GM23248 (cell line): Measurements from ENCODE around the gene HBS1L. TPM values are rescaled to one million over a fixed set of nuclear protein-coding genes. Genes with fewer than 3 reads are reported as not detected.

ENCODE experiments used
- DNase-seq: peaks from one replicate; pipeline ENCODE4 v3.0.0-alpha.2; 2015
- H2AFZ ChIP-seq: fragments of 200-600 bp; sonication (generic); 2 replicates; pipeline ENCODE4 v1.6.1; 2016; ENCODE audit warnings: antibody characterized with exemption
- H3F3A ChIP-seq: fragments of 200-600 bp; sonication (generic); 2 replicates; pipeline ENCODE4 v1.6.1; 2016; ENCODE audit warnings: mild to moderate bottlenecking, antibody characterized with exemption, mixed run types; ENCODE audit not compliant: insufficient read depth
- H3K27ac ChIP-seq: fragments of 200-600 bp; sonication (generic); 2 replicates; pipeline ENCODE4 v1.5.1; 2016; ENCODE audit warnings: mild to moderate bottlenecking
- H3K27me3 ChIP-seq: fragments of 200-600 bp; sonication (generic); replicated peaks from 2 replicates; pipeline ENCODE4 v1.6.1; 2016; ENCODE audit warnings: mild to moderate bottlenecking; ENCODE audit not compliant: insufficient read depth
- H3K36me3 ChIP-seq: fragments of 200-600 bp; sonication (generic); 2 replicates; pipeline ENCODE4 v1.6.1; 2016; ENCODE audit warnings: low read depth, mild to moderate bottlenecking
- H3K4me1 ChIP-seq: fragments of 200-600 bp; sonication (generic); 2 replicates; pipeline ENCODE4 v1.6.1; 2016; ENCODE audit warnings: mild to moderate bottlenecking; ENCODE audit not compliant: insufficient read depth
- H3K4me2 ChIP-seq: fragments of 200-600 bp; sonication (generic); one replicate; pipeline ENCODE4 v1.6.1; 2016; ENCODE audit warnings: mild to moderate bottlenecking; ENCODE audit not compliant: unreplicated experiment
- H3K4me3 ChIP-seq: fragments of 200-600 bp; sonication (generic); 2 replicates; pipeline ENCODE4 v1.5.1; 2016; ENCODE audit warnings: mild to moderate bottlenecking
- H3K79me2 ChIP-seq: fragments of 200-600 bp; sonication (generic); 2 replicates; pipeline ENCODE4 v1.6.1; 2016; ENCODE audit warnings: mild to moderate bottlenecking; ENCODE audit not compliant: insufficient read depth
- H3K9ac ChIP-seq: fragments of 200-600 bp; sonication (generic); 2 replicates; pipeline ENCODE4 v1.6.1; 2016; ENCODE audit warnings: mild to moderate bottlenecking
- H3K9me2 ChIP-seq: fragments of 200-600 bp; sonication (generic); 2 replicates; pipeline ENCODE4 v1.6.1; 2016; ENCODE audit warnings: mixed run types, mild to moderate bottlenecking, moderate library complexity; ENCODE audit not compliant: insufficient read depth
- H3K9me3 ChIP-seq: fragments of 200-600 bp; sonication (generic); one replicate; pipeline ENCODE4 v1.6.1; 2017; ENCODE audit warnings: low read depth
- H4K20me1 ChIP-seq: fragments of 200-600 bp; sonication (generic); 2 replicates; pipeline ENCODE4 v1.6.0; 2016; ENCODE audit not compliant: insufficient read depth
- EZH2 ChIP-seq: fragments of 200-600 bp; sonication (generic); IDR thresholded peaks from 2 replicates; pipeline ENCODE4 v1.6.1; 2018; ENCODE audit warnings: antibody characterized with exemption, mild to moderate bottlenecking; ENCODE audit not compliant: insufficient read depth, poor library complexity, severe bottlenecking
- EZH2phosphoT487 ChIP-seq: fragments of 200-600 bp; sonication (generic); IDR thresholded peaks from 2 replicates; pipeline ENCODE4 v1.6.1; 2018; ENCODE audit warnings: antibody characterized with exemption, moderate library complexity, mild to moderate bottlenecking, low read depth; ENCODE audit not compliant: insufficient read depth
- WGBS, 2 experiments: methylation state at CpG; one replicate each; pipeline ENCODE4 v1.1.6; 2015 to 2017; ENCODE audit warnings: low lambda C conversion rate in 2 of 2, low coverage in 1 of 2; ENCODE audit errors: missing lambda C conversion rate in 2 of 2; 5-methylcytosine and 5-hydroxymethylcytosine counted together
- in situ Hi-C: fragments of 300-500 bp; cut with MboI; formaldehyde crosslinking; loops from 2 replicates; pipeline ENCODE4 v1.15.0; 2020
- polyA plus RNA-seq: library from polyadenylated mRNA; unstranded; fragments of >200 nt; fragmentation: Nextera tagmentation; extraction: Ambion mirVana; gene quantifications from 2 replicates; pipeline ENCODE4 v1.2.1, GENCODE V29; 2016
- total RNA-seq: library from RNA; depleted of rRNA; stranded (reverse); fragments of >200 nt; shearing (Covaris generic); gene quantifications from 2 replicates; pipeline ENCODE4 v1.2.3, GENCODE V29; 2014

Gene HBS1L
- total and polyA plus RNA-seq, 2 experiments from 2014 or later: 83.1 to 83.9 TPM

DNA sequence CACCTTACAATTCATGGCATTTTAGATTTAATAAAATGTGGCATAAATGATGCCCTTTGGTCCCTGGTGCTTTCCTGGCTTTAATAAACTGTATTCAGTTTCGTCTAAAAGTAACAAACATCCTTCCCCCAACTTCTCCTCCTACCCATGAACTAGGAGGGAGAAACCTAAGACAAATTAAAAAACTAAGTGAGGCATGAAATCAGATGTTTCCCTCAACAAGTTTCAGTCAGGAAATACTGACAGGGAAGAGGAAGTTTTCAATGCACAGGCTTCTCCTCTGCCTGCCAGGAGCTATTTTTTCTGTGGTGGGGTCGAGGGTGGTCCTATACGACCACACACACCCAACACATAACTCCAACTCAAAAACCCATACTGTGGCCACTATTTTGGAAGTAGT, 10.0 kb downstream of the HBS1L start:
- Histone ChIP-seq H3K4me1 (peaks cover 13% of the 10 kb centered on the region), H3K9me2 (no peaks in the 10 kb centered on the region), H3K27ac (no peak overlapping the region), H3K36me3 (no peaks in the 10 kb centered on the region), H4K20me1 (no peaks in the 10 kb centered on the region; the same call in 1 of the 2 replicates), H3K4me2 (no peak overlapping the region), H3F3A (peaks cover 17% of the 10 kb centered on the region), H3K4me3 (no peak overlapping the region), H2AFZ (no peak overlapping the region), H3K9ac (no peak overlapping the region), H3K9me3 (no peaks in the 10 kb centered on the region), H3K27me3 (no peaks in the 10 kb centered on the region), H3K79me2 (peaks cover 99% of the 10 kb centered on the region)
- DNase-seq: no peak
- 96 to 97% methylated on average over 3 of the region's 3 CpGs for WGBS, 2 experiments
- no peak for TF ChIP-seq EZH2
- TF ChIP-seq EZH2phosphoT487: no peak
- in situ Hi-C loops: no loop called here

DNA sequence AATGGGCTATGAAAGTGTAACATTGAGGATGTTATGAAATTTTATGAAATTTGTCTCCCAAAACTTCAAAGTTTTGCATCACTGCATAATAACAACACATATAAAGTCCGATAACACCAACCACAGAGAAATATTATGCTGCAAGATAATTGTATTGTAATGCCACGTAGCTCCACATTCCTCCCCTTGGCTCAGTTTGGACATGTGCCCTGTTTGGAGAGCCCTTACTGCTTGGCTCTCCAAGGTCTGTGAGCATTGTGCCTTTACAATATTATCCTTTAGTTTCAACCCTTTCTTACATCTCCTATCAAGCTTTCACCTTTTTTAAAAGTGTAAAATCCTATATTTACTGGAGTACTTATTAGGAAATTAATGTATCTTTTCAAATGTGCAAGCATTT, 10.8 kb downstream of the HBS1L start:
- Histone ChIP-seq H3K4me3 (no peak overlapping the region), H2AFZ (no peak overlapping the region), H4K20me1 (no peaks in the 10 kb centered on the region; the same call in 1 of the 2 replicates), H3K36me3 (peaks cover 5% of the 10 kb centered on the region; the same call in 1 of the 2 replicates), H3K9ac (no peak overlapping the region), H3K27me3 (no peaks in the 10 kb centered on the region), H3K79me2 (peaks cover 99% of the 10 kb centered on the region), H3K9me2 (no peaks in the 10 kb centered on the region), H3F3A (peaks cover 17% of the 10 kb centered on the region), H3K27ac (no peak overlapping the region), H3K4me2 (no peak overlapping the region), H3K4me1 (peaks cover 13% of the 10 kb centered on the region), H3K9me3 (no peaks in the 10 kb centered on the region)
- TF ChIP-seq EZH2phosphoT487: no peak
- TF ChIP-seq EZH2: no peak
- WGBS, 2 experiments: 78 to 79% methylated on average over 2 of the region's 2 CpGs
- in situ Hi-C loops: no loop called here
- no peak for DNase-seq

DNA sequence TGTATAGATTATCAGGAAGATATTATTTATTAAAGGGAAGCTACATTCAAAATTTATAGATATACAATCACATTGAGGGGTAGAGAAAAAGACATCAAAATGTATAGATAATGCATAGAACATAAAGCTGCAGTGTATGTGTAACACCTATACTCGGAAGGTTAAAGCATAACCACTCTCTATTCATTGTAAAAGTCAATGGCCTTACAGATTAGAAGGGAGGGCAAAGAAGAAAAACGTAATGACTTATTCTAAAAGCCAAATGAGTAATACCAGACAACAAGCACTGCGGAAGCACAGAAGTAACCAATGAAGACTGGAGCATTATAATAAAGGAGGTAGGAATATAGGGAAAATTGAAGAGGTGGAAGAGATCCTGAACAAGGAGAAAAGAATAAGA, 11.3 kb downstream of the HBS1L start:
- Histone ChIP-seq H2AFZ (no peak overlapping the region), H3K9me3 (no peaks in the 10 kb centered on the region), H3K27ac (no peak overlapping the region), H3K36me3 (peaks cover 5% of the 10 kb centered on the region; the same call in 1 of the 2 replicates), H3K79me2 (peaks cover 96% of the 10 kb centered on the region), H3K4me2 (no peak overlapping the region), H3K4me3 (no peak overlapping the region), H3K27me3 (no peaks in the 10 kb centered on the region), H3K9me2 (no peaks in the 10 kb centered on the region), H3K9ac (no peak overlapping the region), H3K4me1 (peaks cover 13% of the 10 kb centered on the region), H4K20me1 (no peaks in the 10 kb centered on the region; the same call in 1 of the 2 replicates), H3F3A (peaks cover 17% of the 10 kb centered on the region)
- DNase-seq: no peak
- in situ Hi-C loops: no loop called here
- TF ChIP-seq EZH2phosphoT487 (no peak), EZH2 (no peak)
- WGBS, 2 experiments: 78 to 83% methylated on average over 3 of the region's 3 CpGs

DNA sequence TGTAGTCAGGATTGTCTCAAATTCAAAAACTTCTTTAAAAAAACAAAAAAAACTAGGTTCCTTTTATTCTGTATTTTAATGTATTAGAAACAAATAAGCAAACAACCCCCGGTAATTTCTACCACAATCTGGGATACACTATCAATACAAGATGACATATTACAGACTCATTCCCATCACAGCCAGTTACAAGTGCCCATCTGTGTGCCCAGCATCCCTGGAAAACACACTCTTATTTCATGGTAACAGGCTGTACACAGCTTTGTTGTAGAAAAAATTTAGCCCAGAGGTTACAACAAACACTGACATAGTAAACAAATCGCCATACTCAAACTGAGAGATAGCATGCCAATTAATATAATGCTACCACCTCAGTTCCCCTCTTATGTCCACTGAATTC, 16.3 kb downstream of the HBS1L start:
- no peaks in the 10 kb centered on the region for H3K9me2 ChIP-seq
- no peak overlapping the region for H3K9ac ChIP-seq
- 94 to 96% methylated on average over 2 of the region's 2 CpGs for WGBS, 2 experiments
- no peak overlapping the region for H2AFZ ChIP-seq
- no peak overlapping the region for H3K27ac ChIP-seq
- DNase-seq: no peak
- H3F3A ChIP-seq: no peaks in the 10 kb centered on the region; the same call in 1 of the 2 replicates
- H4K20me1 ChIP-seq: peaks cover 6% of the 10 kb centered on the region; the same call in 1 of the 2 replicates
- H3K9me3 ChIP-seq: no peaks in the 10 kb centered on the region
- no peak overlapping the region for H3K4me3 ChIP-seq
- H3K36me3 ChIP-seq: peaks cover 16% of the 10 kb centered on the region
- no peaks in the 10 kb centered on the region for H3K4me1 ChIP-seq
- no peak overlapping the region for H3K4me2 ChIP-seq
- no peaks in the 10 kb centered on the region for H3K27me3 ChIP-seq
- peaks cover 69% of the 10 kb centered on the region for H3K79me2 ChIP-seq
- in situ Hi-C loops: no loop called here
- TF ChIP-seq EZH2 (no peak), EZH2phosphoT487 (no peak)

DNA sequence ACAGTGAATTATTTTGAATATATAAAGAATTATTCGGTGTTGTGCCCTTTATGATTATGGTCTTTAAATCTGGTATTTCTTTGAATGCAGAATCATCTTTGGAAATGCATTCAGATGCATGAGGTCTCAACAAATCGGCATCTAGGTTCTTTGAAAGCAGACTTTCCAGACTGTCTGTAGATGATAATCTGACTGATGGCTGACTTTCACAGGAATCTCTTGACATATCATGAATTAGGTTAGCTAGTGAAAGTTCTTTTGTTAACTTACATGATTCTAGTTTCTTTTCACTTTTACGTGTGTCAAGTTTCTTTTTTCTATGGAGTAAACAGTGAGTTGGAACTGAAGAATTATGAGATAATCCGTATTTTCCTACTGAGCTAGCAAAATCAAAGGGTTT, 17.1 kb downstream of the HBS1L start:
- no peak for TF ChIP-seq EZH2
- no peak for TF ChIP-seq EZH2phosphoT487
- Histone ChIP-seq H3K79me2 (peaks cover 66% of the 10 kb centered on the region), H3K9ac (no peak overlapping the region), H2AFZ (no peak overlapping the region), H3K4me3 (no peak overlapping the region), H3K9me2 (no peaks in the 10 kb centered on the region), H4K20me1 (0 out of 2 replicates have a peak, but pooled peaks cover 6% of the 10 kb centered on the region), H3F3A (no peaks in the 10 kb centered on the region; the same call in 1 of the 2 replicates), H3K4me2 (no peak overlapping the region), H3K4me1 (no peaks in the 10 kb centered on the region), H3K27me3 (no peaks in the 10 kb centered on the region), H3K36me3 (peaks cover 16% of the 10 kb centered on the region), H3K27ac (no peak overlapping the region), H3K9me3 (no peaks in the 10 kb centered on the region)
- 97 to 99% methylated on average over 4 of the region's 4 CpGs for WGBS, 2 experiments
- DNase-seq: no peak
- in situ Hi-C loops: no loop called here
